Stomach (tissue), 9 donors: ENCODE measurements around the gene NKX6-2. TPM values are rescaled to one million over a fixed set of nuclear protein-coding genes. Genes with fewer than 3 reads are reported as not detected.

Experiments
- DNase-seq, 2 donors: peaks; one replicate each; pipeline versions ENCODE4 v3.0.0 to v3.0.0-alpha.2; 2013 to 2019
- H3K27ac ChIP-seq, 5 donors: fragments of 200-600 bp in 4 of 5; sonication (generic) in 4 of 5; one replicate each; pipeline ENCODE4 v1.5.1; 2013 to 2019; ENCODE audit warnings: mild to moderate bottlenecking in 1 of 5, moderate library complexity in 1 of 5
- H3K27me3 ChIP-seq, 3 donors: fragments of 200-600 bp; sonication (generic); one replicate each; pipeline ENCODE4 v1.5.1; 2017 to 2019; ENCODE audit warnings: mixed run types in 1 of 3
- H3K36me3 ChIP-seq, 4 donors: fragments of 200-600 bp; sonication (generic); 1 replicate in 3 of 4; 2 replicates in 1 of 4; pipeline ENCODE4 v1.5.1; 2016 to 2019
- H3K4me1 ChIP-seq, 4 donors: fragments of 200-600 bp; sonication (generic); one replicate each; pipeline ENCODE4 v1.5.1; 2016 to 2019
- H3K4me3 ChIP-seq, 4 donors: fragments of 200-600 bp; sonication (generic) in 3 of 4; one replicate each; pipeline ENCODE4 v1.5.1; 2016 to 2019; ENCODE audit warnings: mild to moderate bottlenecking in 1 of 4
- H3K9me3 ChIP-seq, 4 donors: fragments of 200-600 bp; sonication (generic); one replicate each; pipeline ENCODE4 v1.5.1; 2016 to 2019
- CTCF ChIP-seq, 7 experiments: fragments of 450-650 bp in 4 of 7; fragments of 200-600 bp in 3 of 7; sonication (generic) in 3 of 7; IDR thresholded peaks; one replicate each; pipeline ENCODE4 v1.5.1; 2016 to 2019; ENCODE audit warnings: antibody characterized with exemption in 7 of 7, control low read depth in 2 of 7, mild to moderate bottlenecking in 1 of 7
- EP300 ChIP-seq: sonication (generic); formaldehyde crosslinking; IDR thresholded peaks from one replicate; pipeline ENCODE4 v1.6.1; 2017; ENCODE audit warnings: antibody characterized with exemption
- POLR2A ChIP-seq, 4 donors: fragments of 450-650 bp; IDR thresholded peaks; one replicate each; pipeline ENCODE4 v1.6.1; 2016; ENCODE audit warnings: antibody characterized with exemption in 4 of 4, control low read depth in 2 of 4, mild to moderate bottlenecking in 1 of 4, moderate library complexity in 1 of 4
- POLR2AphosphoS5 ChIP-seq, 3 donors: sonication (generic); formaldehyde crosslinking; IDR thresholded peaks; one replicate each; pipeline ENCODE4 v1.6.1; 2016; ENCODE audit warnings: antibody characterized with exemption in 3 of 3
- WGBS, 5 donors: extraction: QIAGEN DNeasy Blood & Tissue Kit in 3 of 5; methylation state at CpG; one replicate each; pipeline versions ENCODE4 v1.1.5 to v1.1.7; 2013 to 2018; 5-methylcytosine and 5-hydroxymethylcytosine counted together
- intact Hi-C: fragments of 100-400 bp; cut with DNase I; formaldehyde crosslinking; loops from one replicate; pipeline ENCODE4 v1.15.1; 2023; ENCODE audit warnings: low total_unique reads
- polyA plus RNA-seq, 3 donors: library from polyadenylated mRNA; stranded (reverse); fragments of 200-250 nt; gene quantifications; one replicate each; pipeline ENCODE4 v1.2.3, GENCODE V29; 2013
- total RNA-seq, 5 donors: library from RNA; depleted of rRNA; stranded (reverse); fragments of >200 nt; gene quantifications; one replicate each; pipeline versions ENCODE4 v1.1.0 to v1.2.3, GENCODE V29; 2014 to 2016
- donor health status: healthy with polysubstance abuse.
- donor health status: Bipolar disorder and iron deficiency.
- donor health status: healthy.

NKX6-2 gene
- total and polyA plus RNA-seq, 8 donors = 0.65 to 75.8 (median 10.0) TPM; not detected in 2

GRCh38 chr10:132735341-132735775 lies 50.6 kb downstream of the NKX6-2 start:
- Histone ChIP-seq H3K36me3 (peaks cover 4 to 77% (median 66%) of the 10 kb centered on the region in 4 donors), H3K27ac (no peak overlapping the region), H3K4me3 (no peak overlapping the region), H3K4me1 (no peaks in the 10 kb centered on the region), H3K9me3 (no peaks in the 10 kb centered on the region), H3K27me3 (no peaks in the 10 kb centered on the region)
- WGBS, 5 donors = 83 to 91% (median 90%) methylated on average over 14 to 19 of the region's 19 CpGs
- intact Hi-C loops = no loop called here
- peak in 1 of 2 donors; percentile 46 for DNase-seq
- TF ChIP-seq CTCF (IDR thresholded peaks at IDR 0.05) = no peak
- no peak for TF ChIP-seq POLR2A (IDR thresholded peaks at IDR 0.05)
- TF ChIP-seq POLR2AphosphoS5 (IDR thresholded peaks at IDR 0.05) = no peak
- TF ChIP-seq EP300 = no peak

- peaks cover 4 to 83% (median 74%) of the 10 kb centered on the region in 4 donors for H3K36me3 ChIP-seq
- no peak for DNase-seq
- H3K4me3 ChIP-seq = no peak overlapping the region
- H3K27ac ChIP-seq = no peak overlapping the region
- H3K4me1 ChIP-seq = no peaks in the 10 kb centered on the region
- H3K27me3 ChIP-seq = no peaks in the 10 kb centered on the region
- TF ChIP-seq POLR2AphosphoS5 (IDR thresholded peaks at IDR 0.05) = no peak
- no peak for TF ChIP-seq POLR2A (IDR thresholded peaks at IDR 0.05)
- TF ChIP-seq EP300 = no peak
- no peak for TF ChIP-seq CTCF (IDR thresholded peaks at IDR 0.05)
- WGBS, 5 donors = 93 to 97% (median 95%) methylated on average over 3 to 19 of the region's 19 CpGs
- intact Hi-C loops = no loop called here
- no peaks in the 10 kb centered on the region for H3K9me3 ChIP-seq
These were observed 52.0 kb downstream of the NKX6-2 start for GRCh38 chr10:132733926-132734325.

Other genes starting within 250 kb of the NKX6-2 start
- 10 to 100 TPM; 30.4 to 72.3 (median 50.6) TPM for gene INPP5A, start 248.4 kb downstream of the NKX6-2 start, total RNA-seq
- 10 to 100 TPM; 17.2 to 22.1 (median 21.8) TPM for gene INPP5A, start 248.4 kb downstream of the NKX6-2 start, polyA plus RNA-seq
- 1 to 10 TPM in 2 of 5 donors, under 1 TPM in 2, not detected in 1; under 0.01 to 2.3 (median 0.97) TPM for gene CFAP46, start 156.4 kb upstream of the NKX6-2 start, total RNA-seq
- gene CFAP46, start 156.4 kb upstream of the NKX6-2 start, polyA plus RNA-seq = 1 to 10 TPM in 2 of 3 donors, under 1 TPM in 1; 0.50 to 5.8 (median 2.5) TPM